Effector CD4-positive, alpha-beta T cell (primary cell): ENCODE data around the gene TPH1.
A peak's percentile ranks its signal among the peaks of the same experiment; 100 is the strongest.

Experiments
- DNase-seq: peaks from one replicate; pipeline ENCODE4 v3.0.0-alpha.2; 2020
- total RNA-seq: gene quantifications from one replicate; lab custom pipeline; 2026; lab: John Stamatoyannopoulos, UW

TPH1 gene
- 2.8 reads per million, percentile 9 among the genes with 10 or more reads in this experiment for total RNA-seq

DNA sequence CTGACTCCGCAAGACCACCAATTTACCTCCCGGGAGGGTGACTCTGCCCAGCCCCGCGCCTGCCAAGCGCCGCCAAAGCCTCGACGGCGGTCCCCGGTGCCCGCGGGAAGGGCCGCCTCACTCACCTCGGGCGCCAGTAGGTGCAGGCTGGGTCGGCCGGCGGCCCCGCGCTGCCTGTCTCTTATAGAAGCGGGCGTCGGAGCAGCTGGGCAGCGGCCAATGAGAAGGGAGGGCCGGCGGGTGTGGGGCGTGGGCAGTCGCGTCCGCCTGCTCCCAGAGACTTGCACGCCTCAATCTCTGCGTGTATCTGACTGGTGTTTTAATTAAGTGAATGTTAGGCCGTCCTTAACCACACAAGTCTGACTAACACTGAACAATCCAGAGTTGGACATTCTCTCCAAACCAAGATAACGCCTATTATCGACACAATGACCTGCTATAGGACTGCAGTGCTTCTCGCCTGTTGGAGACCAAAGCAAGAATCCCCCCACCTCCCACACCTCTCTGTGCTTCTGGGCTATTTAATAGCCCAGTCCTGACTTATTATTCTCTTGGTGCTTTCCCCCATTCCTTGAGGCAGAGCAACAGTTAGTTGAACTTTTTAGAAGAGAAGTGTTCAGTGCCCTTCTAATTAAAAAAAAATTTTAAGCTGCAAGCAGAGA lies at the start of gene TPH1:
TSS of gene TPH1 (minus strand) at position 154 of the 662 bp plus-strand sequence. CDS start 5,507 bp downstream, outside the sequence.
- no peak for DNase-seq

DNA sequence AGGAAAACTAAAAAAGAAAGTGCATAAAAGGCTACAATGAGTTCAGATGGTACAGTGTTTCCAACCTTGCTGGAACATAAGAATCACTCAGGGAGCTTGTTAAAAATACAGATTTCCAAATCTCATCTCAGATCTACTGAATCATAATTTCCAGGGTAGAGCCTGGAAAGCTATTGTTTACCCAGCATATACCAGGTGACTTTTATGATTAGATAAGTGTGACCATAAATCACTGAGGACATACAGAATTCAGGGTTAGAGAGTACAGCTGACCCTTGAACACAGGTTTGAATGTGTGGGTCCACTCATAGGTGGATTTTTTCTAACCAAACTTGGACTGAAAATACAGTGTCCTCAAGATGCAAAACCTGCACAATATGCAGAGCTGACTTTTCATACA lies 47.9 kb upstream of the TPH1 start:
- DNase-seq = no peak

DNA sequence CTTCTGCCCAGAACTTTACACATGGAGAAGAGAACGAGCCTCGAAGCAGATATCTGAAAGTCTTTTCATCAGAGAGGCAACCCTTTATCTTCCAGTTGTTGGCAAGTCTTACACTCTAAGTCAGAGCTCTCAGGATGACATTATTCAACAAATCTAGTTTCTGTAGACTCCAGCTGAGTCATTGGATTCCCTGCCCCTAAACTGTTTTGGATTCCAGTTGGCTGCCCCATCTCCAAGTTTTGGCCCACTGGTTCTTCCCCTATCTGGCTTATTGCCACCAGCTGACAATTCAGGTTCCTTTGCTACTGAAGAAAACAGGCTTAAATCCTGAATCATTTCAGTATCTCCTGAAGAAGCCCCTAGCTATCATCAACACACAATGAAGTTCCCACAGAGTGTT lies 45.7 kb upstream of the TPH1 start:
- no peak for DNase-seq

DNA sequence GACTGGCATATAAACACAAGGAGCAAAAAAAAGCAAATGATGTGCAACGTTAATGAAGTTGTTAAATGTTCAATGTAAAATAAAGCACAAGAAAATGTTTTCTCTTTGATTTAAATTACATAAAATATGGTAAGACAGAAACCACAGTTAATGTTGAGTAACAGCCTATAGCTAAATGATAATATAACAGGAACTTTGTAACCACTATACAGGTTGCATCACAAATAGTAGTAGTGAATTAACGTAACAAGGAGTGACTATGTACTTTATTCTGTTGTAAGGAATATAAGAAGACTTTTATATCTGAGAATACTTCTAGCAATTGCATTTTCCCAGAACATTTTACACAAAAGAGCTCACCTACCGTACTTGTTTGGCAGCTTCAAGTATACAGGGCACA lies 42.9 kb upstream of the TPH1 start:
- DNase-seq = no peak

DNA sequence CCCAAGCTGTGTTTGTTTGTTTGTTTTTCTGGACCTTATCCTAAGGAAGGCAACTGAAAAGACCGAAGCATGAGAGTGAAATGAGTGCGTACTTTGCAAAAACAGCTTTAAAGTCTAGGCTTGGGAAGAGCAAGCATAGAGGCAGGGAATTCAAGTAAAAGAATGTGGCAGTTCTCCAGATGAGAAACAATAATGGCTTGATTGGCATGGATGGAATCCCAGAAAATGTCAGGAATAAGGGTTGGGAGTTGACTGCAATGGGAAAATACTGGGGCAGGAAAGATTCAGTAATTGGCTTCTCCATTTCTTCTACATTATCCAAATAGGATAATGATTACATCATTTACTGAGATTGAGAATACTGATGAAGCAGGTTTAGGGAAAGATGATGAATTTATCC lies 42.3 kb upstream of the TPH1 start:
- DNase-seq = no peak

DNA sequence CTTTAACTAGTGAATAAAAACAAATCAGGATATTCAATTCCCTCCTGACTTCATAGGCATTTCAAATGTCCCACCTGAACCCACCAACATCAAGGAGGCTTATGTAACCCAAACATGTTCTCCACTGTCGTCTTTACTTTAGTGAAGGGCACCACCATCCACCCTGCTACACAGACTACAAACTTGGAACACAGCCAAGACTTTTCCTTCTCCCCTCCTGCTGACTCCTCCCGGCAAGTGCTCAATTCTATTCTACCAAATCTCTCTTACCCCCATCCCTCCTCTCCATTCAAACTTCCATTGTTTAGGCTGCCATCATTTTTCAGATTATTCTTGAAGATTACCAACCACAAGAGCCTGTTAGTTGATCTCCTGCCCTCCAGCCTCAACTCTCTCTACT lies 35.5 kb upstream of the TPH1 start:
- DNase-seq = no peak

DNA sequence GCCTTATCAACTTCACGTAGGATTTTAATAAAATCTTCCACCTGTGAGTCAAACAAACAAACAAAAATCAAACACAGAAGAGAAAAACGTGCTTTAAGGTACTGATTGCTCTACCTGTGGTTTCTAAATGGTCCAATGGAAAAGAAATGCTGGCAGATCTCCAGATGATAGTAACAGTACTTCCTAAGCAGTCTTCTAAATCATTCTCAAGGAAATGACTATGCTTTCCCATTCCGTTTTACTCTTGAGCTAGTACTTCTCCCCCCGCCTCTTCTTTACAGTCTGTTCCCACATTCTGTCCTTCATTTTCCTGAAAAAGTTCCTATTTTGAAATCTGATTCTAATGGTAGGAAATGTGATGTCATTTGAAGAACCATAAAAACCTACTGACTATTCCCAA lies 34.4 kb upstream of the TPH1 start:
- DNase-seq = no peak

DNA sequence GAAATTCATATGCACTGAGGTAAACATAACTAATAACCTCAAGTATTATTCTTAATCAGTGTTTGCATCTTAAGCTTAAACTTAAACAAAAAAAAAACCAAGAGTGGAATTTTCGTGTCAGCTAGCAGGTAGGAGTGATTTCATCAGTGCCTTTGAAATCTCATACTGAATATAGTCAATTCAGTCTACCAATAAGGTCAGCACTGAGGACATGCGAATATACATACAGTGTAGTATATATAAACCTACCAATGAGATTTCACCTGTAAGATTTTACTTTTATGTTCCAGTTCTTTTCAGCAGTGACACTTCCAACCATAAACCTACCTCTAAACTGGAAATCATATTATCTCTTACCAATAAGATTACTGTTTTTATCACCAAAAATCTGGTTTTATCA lies 32.8 kb upstream of the TPH1 start:
- no peak for DNase-seq

DNA sequence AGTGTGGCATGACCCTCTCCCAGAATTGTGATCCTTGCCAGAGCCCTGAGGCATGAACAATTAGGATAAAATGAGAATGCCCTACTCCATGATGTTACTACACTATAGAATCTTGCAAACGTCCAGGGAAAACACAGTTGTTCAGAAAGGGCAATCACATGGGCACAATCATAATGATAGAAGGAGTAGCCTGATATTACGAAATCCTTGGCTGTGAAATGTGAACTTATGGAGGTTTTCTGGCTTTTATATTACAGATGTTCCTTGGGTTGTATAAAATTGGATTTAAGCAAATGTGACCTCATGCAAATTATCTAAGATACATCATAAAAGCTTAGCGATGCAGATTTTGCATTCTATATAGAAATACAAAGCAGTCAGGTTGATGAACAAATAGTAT lies 29.4 kb upstream of the TPH1 start:
- DNase-seq = no peak

DNA sequence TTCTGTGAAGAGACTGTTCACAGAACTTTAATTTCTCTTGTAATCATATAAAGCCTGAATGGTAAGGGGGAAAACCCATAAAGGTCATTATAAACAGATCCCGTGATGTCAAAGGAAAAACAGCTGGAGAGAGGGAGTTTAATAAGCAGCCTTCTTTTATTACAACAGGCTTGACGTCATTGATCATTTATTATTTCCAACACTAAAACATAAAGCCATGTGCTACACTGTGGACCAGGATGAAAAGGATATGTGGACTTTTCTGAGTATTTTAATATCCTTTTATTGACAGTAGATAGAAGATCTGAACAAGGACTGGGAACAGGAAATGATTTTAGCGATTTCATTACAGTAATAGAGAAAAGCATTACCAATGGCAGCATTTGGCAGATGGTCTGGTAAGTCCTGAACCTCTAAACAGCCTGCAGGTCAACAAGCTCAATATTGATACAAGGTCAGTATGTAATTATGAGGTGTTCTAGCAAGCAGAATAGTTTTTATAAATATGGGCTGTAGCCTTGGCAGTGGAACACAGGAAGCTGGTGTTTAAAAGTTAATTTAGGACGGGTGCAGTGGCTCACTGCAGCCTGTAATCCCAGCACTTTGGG lies 25.1 kb upstream of the TPH1 start:
- DNase-seq = no peak

DNA sequence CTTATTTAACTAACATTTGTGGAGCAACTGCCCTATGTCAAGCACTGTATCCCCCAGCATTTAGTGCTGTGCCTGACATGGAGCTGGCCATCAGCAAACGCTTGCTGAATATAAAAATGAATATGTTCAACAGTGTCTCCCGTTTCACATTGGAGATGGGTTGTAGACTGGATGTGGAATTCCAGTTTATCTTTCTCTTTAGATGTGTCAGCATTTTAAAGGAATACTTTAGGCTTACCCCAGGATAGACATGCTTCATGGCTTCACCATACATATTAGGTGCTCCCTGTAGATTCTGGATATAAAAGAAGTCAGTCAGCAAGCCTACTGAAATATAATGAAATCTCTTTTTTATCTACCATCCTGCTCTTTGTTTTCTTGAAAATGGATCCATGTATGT lies 21.3 kb upstream of the TPH1 start:
- DNase-seq = no peak

DNA sequence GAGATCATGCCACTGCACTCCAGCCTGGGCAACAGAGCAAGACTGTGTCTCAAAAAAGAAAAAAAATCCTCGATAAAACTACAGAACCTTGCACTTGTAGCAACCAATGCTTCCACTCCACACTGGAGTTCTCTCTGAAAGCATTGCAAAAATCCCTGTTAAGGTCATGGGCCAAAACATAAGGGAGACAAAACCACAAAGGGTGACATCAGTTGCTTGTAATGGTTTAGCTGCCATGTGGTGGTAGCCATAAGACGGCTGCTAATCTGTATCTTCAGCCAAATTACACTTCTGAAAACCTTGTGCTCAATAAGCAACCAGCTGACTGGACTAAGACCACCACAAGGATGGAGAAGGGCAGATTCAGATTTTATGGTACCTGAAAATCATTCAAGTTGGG lies 20.6 kb upstream of the TPH1 start:
- no peak for DNase-seq

DNA sequence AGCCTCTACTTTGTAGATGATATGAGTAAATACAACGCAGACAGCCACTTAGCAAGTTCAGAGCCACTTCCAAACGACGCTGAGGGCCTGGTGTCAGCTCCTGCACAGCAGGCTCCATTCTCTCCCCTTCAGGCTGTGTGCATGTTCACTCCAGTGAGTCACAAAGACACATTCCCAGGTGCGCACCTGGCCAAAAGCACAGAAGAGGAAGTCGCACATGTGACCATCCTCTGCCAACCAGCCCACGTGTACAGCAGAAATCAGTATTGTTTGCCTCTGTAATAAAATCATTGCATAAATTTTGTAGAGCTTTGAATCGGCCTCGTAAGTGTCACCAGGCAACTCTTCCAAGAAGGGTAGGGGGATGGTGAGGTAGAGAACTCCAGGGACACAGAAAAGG lies 19.5 kb upstream of the TPH1 start:
- no peak for DNase-seq

DNA sequence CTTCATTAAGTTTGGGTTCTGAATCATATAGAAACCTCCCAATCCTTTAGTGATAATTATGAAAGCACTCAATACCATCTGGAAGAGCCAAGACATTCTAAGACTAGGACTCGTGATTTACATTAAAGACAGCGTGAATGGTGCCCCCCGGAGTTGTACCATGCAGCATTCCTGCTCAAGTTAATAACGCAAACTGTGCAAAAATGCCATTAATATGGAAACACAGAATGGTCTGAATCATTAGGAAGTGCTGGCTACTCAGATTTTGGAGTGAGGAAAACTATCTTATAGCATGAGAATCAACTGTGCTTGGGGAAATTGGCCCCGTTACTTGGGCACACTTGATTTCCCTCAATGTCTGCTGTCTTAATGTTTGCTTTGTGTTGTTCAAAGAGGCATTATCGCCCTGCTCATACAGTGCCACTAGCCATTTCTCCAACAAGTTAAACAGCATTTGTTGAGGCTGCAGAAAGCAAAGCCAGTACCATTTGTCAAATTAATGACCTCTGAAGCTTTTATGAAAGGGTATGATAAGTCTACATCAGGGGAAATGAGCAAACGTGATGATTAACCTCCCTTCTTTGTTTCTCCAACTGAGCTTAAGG lies 18.5 kb upstream of the TPH1 start:
- DNase-seq = no peak

DNA sequence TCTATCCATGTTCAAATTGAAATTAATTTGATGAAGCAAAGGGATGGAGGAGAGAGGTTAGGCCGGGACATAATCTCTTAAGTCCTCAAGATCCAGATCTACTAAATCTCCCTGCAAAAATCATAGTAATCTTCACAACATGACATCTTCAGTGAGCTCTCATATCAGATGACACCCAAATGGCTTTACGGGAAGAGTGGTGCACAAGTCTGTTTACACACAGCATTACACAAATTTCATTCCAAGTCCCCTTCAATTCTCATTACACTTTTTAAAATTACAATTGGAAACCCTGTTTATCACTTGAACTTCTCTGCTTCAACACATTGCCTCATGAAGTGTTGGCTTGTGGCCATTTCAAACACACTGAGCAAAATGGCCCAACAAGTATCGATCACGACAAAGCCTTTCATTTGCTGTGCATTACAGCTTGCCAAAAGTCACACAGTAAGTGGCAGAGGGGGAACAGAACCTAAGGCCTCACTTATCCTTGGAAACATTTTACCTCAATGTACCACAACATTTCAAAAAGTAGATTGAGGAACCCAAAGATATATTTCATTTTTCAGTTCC lies 17.9 kb upstream of the TPH1 start:
- no peak for DNase-seq

DNA sequence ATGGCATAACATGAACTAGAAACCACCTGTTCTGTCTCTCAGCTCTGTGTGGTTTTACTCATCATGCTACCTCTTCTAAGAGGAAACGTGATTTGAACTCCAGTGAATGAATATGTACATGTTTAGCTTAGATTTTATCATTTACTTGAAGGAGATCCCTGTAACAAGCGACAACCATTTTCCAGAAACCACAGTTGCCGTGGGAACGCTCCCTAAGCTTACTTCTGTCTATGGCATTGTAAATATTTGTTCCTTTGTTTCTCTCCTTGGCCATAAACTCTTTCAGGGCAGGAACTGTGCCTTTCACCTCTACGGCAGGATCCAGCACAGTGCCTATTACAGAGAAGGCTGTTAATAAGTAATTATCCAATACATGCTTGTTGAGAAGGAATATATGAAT lies 17.1 kb upstream of the TPH1 start:
- no peak for DNase-seq

DNA sequence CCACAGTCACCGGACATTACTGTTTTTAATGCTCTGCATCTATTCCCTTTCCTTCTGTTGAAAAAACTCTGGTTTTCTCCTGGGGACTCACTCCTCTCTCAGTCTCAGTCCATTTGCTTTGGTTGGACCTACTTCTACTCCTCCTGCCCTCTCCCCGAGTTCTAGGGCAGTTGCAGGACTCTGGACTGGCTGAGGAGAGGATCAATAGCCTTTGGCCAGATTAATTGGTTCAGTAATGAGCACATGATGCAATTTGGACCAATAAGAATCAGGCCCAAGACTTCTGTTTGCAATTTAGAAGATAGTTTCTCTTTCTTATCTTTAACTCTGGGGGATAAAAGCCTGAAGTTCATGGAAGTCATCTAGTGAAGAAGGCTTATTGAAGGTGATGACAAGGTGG lies 15.3 kb upstream of the TPH1 start:
- no peak for DNase-seq

DNA sequence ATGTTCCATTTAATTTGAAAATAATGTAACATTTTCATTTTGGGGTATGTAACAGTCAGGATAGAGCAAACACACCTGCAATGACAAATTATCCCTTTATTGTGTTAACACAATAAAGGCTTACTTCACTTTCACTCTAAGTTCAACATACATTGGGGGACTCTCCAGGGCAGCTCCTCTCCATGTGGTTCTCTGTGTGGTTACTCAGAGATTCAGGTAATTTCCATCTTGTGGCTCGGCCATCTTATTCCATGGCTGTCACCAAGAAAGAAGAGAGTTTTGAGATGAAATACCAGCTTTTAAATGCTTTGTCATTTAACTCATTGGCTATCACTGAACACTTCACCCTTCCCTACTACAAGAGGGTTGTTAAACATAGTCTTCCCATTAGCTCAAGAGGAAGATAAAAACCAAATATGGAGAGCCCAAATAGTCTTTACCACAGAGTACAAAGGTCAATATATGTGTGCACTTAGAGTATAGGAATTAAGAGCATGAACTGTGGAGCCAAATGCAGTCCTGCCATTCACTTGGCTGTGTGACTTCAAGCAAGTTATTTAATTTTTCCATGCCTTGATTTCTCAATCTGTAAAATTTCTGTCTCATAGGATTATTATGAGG lies 10.6 kb upstream of the TPH1 start:
- DNase-seq = no peak

DNA sequence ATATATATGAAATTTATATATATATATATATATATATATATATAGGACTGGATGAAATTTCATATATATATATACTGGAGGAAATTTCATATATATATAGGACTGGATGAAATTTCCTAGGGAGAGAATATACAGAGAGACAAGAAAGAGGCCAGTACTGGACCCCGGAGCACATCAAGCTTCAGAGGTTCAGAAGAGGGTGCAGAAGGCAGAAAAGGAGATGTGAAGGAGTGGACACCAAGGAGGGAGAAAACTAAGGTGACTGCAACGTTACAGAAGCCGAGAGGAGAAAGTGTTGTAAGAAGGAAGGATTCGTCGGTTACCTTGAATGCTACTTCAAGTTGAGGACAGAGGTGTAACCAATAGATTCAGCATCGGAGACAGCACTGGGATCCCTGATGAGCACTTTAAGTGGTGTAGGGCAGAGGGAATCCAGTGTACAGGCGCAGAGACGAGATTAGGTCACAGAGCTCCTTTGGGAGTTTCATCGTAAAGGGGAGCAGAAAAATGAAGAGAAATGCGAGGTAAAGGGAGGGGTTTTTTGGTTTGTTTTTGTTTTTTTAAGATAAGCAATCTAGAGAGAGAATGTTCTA lies 8.5 kb upstream of the TPH1 start:
- no peak for DNase-seq

DNA sequence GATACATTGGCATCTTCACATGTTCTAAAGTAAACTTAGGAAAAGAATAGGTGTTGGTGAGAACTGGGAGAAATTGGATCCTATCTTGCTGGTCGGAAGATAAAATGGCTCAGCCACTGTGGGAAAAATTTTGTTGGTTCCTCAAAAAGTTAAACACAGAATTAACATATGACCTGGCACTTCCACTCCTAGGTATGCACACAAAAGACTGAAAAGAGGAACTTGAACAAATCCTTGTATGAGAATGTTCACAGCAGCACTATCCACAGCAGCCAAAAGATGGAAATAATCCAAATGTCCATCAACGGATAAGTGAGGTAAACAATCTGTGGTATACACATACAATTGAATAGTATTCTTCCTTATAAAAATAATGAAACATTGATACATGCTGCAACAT lies 4.8 kb upstream of the TPH1 start:
- no peak for DNase-seq

DNA sequence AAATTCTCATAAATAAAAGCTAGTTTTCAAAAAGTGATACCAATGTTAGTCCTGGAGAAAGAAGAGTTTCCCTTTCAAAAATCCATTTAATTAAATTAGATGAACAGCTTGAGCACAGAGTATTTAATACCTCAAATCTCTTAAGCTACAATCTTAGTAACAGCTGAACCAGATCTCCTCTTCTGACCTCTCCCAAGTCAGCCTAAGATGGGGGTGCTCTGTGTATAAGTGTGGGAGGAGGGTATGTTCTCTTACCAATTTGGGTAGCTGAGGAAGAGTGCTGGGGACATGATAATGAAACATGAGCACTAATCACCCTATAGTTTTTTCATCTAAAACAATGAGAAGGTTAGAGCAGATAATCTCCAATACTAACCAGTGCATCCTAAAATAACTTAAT lies 9.6 kb downstream of the TPH1 start:
- DNase-seq = no peak

DNA sequence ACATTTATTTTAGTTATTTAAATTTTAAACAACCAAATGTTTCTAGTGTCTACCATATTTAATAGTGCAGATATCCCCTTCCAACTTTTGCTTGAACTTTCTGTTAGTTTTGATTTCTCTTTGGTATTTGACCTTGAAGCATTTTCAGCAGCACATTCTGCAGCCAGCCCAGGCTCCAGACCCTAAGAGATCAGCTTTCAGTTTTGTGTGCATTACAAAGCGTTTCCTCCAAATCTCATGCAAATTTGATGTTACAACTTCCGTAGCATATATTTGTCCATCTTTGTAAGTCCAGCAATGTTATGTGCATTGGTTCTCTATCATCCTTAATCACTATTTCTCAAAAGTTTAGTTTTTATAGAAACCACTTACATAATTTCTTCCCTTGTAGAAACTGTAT lies 18.6 kb downstream of the TPH1 start:
- no peak for DNase-seq

DNA sequence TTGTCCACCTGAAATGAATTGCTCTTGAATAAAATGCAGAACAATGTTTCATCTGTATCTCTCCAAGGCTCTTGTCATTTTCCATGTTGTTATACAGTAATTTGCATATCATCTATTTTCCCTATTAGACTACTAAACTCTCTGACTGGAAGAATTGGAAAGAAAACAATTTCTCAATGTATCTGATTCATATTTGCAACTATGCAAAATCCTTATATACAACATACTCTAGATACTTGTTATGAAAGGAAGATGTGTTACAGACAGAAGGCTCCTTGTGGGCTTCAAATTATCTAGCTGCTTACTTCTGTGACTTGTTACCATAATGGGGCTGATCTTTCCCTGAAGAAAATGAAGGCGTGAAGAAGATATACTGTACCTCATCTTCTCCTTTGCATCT lies 23.6 kb downstream of the TPH1 start:
- DNase-seq = no peak
